HG02852 (cell line): Measurements from ENCODE around the gene MAST2.
"Not testable (repeated sequence)": the region's sequence is repeated elsewhere in the genome, so short reads cannot be mapped to it uniquely, and the experiment has no call there.

Experiments used
- ATAC-seq: cut with Tn5 transposase; IDR thresholded peaks from one replicate; pipeline ENCODE4 v1.9.1; 2021; ENCODE audit warnings: mild to moderate bottlenecking, moderate library complexity; ENCODE audit not compliant: unreplicated experiment

MAST2 gene

GRCh38 chr1:45857101-45857700 lies 53.8 kb downstream of the MAST2 start:
- ATAC-seq = no peak

GRCh38 chr1:45857755-45858492 lies 54.5 kb downstream of the MAST2 start:
- not testable (repeated sequence) for ATAC-seq

GRCh38 chr1:45859221-45859620 lies 55.8 kb downstream of the MAST2 start:
- no peak for ATAC-seq

- ATAC-seq = no peak
Observed at GRCh38 chr1:45862008-45862407, 58.6 kb downstream of the MAST2 start.

- ATAC-seq = no peak
Observed at GRCh38 chr1:45863218-45863617, 59.8 kb downstream of the MAST2 start.

GRCh38 chr1:45864167-45865106 lies 61.0 kb downstream of the MAST2 start:
- no peak for ATAC-seq

- no peak for ATAC-seq
Observed at GRCh38 chr1:45867697-45868348, 64.4 kb downstream of the MAST2 start.

GRCh38 chr1:45868861-45869260 lies 65.4 kb downstream of the MAST2 start:
- no peak for ATAC-seq

- no peak for ATAC-seq
Observed at GRCh38 chr1:45870500-45870899, 67.1 kb downstream of the MAST2 start.

- ATAC-seq = not testable (repeated sequence)
Observed at GRCh38 chr1:45872173-45872801, 68.9 kb downstream of the MAST2 start.

- no peak for ATAC-seq
Observed at GRCh38 chr1:45876000-45876617, 72.7 kb downstream of the MAST2 start.

- ATAC-seq = no peak
Observed at GRCh38 chr1:45877264-45877663, 73.9 kb downstream of the MAST2 start.

- ATAC-seq = no peak
Observed at GRCh38 chr1:45879885-45880598, 76.6 kb downstream of the MAST2 start.

- no peak for ATAC-seq
Observed at GRCh38 chr1:45880930-45881329, 77.5 kb downstream of the MAST2 start.

GRCh38 chr1:45883658-45884057 lies 80.2 kb downstream of the MAST2 start:
- ATAC-seq = no peak

GRCh38 chr1:45884700-45885099 lies 81.3 kb downstream of the MAST2 start:
- no peak for ATAC-seq

GRCh38 chr1:45886229-45886628 lies 82.8 kb downstream of the MAST2 start:
- ATAC-seq = no peak

- no peak for ATAC-seq
Observed at GRCh38 chr1:45887156-45887842, 83.9 kb downstream of the MAST2 start.

- ATAC-seq = no peak
Observed at GRCh38 chr1:45890078-45890477, 86.7 kb downstream of the MAST2 start.
